IPS-11a (cell line): ENCODE data around the gene LRRC45.

Experiments
- H3K4me3 ChIP-seq: one replicate; pipeline ENCODE4 v1.5.1; 2013; ENCODE audit warnings: low read depth, low read length, control low read depth

LRRC45 gene

DNA sequence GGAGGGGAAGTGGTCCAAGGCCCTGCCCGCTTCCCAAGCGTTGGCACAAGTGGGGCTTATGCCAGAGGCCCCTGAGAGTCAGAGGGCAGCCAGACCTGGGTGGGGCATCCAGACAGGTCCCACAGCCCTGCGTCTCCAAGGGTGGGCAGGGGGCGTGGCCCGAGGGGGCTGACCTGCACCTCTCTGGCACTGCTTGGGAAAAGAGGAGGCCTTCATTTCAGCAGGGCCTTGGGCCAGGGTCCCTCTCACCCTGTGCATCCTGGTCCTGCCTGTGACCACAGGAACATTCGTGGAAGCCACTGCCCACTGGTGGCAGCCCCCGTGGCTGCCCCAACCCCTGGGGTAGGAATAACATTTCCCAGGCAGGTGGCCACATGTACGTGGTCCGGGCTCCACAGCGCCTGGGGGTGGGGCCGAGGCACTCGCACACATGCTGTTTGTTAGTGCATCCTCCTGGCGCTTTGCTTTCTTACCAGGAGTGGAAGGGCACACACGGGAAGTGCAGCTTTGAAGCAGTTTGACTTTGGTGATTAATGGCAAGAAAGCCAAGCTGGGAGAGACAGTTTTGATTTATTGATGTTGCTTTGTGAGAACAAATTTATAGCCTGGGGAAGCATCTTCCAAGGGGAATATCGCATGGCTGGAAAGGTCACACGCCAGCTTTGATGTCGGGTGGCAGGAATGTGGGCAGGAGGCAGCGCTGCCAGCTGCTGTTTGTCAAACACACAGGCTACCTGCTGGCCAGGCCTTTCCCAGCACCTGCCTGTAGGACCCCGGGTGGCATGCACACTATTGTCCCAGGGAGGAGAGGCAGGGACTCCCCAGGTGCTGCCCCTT, 4.7 kb upstream of the LRRC45 start:
- no peak overlapping the region for H3K4me3 ChIP-seq

DNA sequence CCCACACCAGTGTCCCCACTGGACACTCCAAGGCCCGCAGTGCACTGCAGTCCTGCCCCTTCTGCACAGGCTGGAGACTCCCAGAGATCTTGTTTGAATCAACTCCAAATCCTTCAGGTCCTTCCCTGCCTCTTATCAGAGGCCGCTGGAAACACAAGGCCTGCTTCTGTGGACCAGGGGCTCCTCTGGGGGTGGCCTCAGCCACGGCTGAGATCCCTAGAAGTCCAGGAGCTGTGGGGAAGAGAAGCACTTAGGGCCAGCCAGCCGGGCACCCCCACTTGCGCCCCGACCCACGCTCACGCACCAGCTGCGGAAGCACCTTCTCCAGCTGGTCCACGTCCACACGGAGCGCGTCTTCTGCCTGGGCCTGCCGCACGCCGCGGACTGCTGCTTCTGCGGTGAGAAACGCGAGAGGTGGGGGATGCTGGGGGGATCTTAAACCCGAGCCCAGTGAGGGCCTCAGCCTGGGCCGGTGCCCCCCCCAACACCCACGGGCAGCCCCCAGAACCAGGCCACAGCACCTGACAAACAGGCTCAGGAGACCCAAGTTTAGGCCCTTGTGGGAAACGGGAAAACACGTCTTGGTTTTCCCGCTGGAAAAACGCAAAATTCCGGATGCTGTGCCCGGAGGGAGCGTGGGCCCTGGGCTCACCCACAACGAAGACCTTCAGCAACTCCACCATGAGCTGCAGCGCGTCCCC, 4.0 kb upstream of the LRRC45 start:
- H3K4me3 ChIP-seq, result no peak overlapping the region

DNA sequence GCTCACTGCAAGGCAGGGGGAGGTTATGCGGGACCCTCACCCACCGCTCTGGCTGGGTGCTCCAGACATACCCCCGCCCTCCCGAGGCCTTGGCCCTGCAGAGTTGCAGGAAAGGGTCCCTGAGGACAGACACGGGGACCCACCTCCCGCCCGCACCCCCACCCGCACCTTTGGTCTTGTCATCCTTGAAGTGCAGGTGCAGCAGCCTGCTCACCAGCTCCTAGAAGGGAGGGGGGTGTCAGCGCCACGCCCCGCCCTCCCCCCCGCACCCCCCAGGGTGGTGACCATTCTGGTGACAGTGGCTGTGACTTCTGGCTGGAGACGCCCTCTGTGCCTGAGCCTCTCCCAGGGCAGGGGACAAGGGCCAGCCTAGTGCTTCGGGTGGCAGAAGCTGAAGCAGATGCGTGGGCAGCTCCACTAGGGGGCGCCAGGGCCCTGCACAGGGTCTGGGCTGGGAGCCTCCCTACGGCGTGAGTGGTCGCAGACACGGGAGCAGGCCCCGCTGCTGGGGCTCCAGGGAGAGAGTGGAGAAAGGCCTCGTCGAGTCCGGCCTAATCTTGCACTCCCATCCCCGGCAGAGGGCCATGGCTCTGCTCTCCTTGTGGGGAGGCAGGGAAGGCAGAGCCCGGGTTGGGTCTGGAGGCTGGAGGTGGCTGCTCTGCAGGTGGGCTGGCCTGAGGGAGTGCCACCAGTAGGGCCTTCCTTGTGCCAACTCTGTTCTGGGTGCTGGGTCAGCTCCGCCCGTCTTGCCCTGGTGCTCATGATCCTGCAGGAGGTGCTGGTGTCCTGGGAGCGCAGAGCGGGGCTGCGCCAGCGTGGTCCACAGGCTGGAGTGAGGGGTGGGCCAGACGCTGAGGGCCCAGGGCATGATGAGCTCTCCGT, 3.2 kb upstream of the LRRC45 start:
- H3K4me3 ChIP-seq, result no peak overlapping the region

DNA sequence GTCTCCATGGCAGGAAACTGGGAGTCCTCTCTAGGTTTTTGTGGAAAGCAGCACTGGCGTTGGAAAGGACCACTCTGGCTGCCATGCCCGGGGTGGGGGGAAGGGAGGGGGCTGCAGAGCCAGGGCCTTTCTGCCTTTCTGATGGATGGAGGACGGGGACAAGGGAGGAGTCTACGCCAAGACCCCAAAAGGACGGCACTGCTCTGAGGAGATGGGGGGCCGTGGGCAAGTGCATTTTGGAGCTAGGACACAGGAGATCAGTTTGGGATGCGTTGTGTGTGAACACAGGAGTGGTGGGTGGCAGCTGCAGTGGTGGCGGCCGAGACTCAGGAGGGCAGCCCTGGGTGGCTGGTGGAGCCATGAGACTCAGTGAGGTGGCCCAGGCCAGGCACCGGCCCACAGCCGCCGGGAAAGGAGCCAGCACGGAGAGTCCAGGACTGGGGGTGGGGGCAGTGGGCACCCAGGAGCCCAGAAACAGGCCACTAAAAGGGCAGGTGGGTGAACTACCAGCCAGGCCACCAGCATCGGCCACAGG, 2.5 kb upstream of the LRRC45 start:
- no peak overlapping the region for H3K4me3 ChIP-seq

DNA sequence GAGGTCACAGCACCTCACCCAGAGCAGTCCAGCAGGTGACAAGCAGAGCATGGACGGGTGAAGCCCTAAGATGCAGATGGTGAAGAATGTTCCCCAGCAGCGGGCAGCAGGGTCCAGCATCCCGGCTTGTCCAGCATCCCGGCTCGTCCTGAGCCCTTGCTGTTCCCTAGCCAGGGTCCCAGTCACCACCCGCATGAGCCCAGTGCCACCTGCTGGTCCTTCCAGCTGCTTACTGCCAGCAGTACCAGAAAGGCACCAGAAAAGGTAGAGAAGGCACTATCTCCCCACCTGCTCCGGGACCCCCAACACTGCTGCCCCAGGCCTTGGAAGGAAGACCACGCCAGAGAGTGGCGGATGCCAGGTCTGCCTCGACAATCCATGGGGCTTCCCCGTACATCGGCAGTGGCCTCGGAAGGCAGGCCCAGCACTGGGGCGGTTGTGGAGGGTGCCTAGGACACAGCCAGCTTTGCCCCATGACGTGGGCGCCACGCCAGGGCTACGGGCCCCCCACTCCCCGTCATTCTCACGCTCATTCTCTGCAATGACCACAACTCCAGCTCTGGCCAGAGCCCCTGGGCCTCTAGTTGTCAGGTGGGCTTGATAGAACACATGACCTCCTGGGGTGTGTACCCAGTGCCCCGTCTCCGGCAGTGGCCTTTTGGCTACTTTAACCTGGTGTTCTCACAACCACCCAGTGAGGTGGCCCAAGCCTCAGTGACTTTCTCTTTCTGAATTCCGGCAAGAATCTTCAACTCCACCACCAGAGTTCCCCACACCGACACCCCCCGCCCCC, 1.8 kb upstream of the LRRC45 start:
- no peak overlapping the region for H3K4me3 ChIP-seq

DNA sequence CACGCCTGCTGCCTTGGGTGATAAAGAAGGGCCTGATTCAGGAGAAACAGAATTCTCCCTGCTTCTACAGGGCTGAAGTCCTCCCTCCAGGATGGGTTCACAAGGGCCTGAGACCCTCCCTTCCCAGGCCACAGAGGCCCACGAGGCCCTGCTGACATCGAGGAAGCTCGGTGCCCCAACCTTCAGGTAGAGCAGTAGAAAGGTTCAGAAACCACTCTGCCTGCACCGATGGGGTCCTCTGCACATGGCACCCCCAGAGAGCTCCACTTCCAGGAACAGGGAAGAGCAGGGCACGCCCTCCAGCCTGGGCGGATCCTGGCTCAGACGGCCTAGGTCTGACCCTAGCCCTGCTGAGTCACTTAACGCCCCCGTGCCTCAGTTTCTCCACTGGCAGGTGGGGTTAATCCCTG, 1.2 kb upstream of the LRRC45 start:
- H3K4me3 ChIP-seq, result peak overlapping the region; percentile 85

DNA sequence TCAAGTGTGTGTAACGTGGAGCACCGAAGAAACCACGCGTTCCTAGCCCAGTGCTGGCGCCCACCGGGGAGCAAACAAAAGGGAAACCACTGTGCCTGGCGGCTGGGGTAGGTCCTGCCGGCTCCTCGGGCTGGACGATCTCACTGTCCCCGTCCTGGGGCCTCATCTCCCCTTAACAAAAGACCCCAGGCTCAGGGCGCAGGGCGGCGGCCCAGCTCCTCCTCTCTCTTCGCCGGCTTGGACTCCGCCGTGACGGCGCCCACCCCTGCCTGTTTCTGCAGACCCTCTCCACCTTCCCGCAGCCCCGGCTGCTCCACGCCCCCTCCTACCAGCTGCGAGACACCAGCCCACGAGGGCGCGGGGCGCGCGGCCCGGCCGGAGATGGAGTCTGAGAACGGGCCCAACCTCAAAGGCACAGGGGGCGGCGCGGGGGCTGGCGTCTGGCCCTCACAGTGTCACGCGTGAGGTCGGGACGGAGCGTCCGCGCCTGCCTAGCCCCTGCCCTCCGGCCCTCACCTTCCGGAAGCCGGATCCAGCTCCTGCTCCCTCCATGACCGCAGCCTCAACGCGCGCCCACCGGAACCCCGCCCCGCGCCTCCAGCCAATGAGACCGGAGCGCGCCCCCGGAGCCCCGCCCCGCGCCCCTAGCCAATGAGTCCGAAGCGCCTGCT, 660 bp upstream of the LRRC45 start, which contains the start of gene CENPX:
Gene CENPX, minus strand, starts transcription at position 569 of the 671 bp plus-strand sequence. Its CDS starts 17 bp downstream, at position 552.
- H3K4me3 ChIP-seq, result peak within 1 kb of the TSS; percentile 85

DNA sequence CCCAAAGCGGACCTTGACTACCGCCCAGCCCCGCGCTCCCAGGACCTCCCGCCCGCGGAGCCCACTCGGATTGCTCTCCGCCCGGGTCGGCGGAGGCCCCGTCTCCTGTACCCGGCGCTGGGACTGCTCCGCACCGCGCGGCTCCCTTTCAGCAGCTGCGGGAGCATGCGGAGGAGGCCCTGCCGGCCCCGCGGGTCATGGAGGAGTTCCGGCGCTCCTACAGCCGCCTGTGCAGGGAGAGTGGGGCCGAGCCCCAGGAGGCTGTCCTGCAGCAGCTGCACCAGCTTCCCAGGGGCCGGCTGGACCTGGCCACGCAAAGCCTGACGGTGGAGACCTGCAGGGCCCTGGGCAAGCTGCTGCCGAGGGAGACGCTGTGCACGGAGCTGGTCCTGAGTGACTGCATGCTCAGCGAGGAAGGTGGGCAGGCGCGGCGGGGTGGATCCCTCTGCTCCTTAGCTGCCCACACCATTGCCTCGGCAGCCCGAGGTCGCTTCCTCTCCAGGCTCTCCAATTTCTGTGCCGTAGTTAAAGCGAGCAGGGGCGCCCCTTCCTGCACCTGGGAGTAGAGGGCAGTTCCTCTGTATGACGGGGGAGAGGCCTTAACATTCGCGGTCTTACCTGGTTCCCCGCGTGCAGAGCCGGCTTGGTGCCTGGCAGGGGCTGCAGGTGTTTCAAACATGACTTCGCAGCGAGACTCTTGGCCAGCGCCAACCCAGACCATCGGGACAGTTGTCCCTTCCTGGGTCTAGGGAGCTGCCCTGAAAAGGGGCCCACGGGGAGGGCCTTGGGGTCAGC, 539 bp downstream of the LRRC45 start:
- H3K4me3 ChIP-seq, result peak overlapping the region; percentile 58

DNA sequence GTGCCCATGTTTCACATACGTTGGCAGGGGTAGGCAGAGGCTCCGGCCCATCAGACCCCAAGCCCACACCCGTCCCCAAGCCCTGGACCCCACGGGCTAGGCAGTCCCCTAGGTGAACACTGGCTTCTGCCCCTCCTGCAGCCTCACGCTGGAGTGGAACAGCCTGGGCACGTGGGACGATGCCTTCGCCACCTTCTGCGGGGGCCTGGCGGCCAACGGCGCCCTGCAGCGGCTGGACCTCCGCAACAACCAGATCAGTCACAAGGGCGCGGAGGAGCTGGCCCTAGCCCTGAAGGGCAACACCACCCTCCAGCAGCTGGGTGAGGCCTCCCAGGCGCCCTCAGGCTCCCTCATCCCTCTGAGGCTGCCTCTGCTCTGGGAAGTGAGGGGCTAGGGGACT, 1.8 kb downstream of the LRRC45 start:
- no peak overlapping the region for H3K4me3 ChIP-seq

DNA sequence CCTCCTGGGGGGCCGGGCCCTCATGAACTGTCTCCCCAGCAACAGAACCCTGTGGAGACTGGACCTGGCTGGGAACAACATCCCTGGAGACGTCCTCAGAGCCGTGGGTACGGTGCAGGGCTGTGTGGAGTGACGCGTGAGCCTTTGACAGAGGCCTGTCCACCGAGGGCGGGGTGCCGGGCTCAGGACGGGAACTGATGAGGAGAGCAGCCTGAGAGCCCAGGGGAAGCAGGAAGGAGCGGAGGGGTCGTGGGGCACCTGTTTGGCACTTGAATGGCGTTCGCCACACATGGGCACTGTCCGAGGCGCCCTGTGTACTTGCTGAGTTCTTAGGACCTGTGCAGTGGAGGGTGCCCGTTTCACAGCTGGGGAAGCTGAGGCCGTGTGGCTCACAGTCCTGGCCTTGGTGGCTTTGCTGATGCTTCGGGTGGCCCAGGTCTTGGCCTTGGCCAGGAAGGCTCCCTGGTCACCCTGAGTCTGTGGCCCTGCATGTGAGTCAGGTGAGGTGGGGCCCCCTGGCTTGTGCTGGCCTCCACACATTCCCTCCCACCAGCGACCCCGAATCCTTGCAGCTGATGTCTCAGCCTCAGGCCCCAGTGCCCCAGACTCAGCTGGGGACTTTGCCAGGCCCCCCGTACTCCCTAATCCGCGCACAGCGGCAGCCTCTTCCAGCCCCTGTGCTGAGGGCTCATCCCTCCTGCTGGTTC, 2.4 kb downstream of the LRRC45 start:
- no peak overlapping the region for H3K4me3 ChIP-seq

DNA sequence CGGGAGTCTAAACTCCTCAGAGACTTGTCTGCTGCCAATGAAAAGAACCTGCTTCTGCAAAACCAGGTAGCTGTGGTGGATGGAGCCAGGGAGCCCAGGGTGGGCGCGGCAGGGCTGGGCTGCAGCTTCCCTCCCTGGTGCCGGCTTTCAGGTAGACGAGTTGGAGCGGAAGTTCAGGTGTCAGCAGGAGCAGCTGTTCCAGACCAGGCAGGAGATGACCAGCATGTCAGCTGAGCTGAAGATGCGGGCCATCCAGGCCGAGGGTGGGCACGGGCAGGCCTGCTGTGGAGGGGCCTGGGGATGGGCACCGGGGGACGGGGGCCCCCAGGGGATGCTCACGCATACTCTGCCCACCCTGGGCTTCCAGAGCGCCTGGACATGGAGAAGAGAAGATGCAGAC, 5.1 kb downstream of the LRRC45 start:
- H3K4me3 ChIP-seq, result no peak overlapping the region

DNA sequence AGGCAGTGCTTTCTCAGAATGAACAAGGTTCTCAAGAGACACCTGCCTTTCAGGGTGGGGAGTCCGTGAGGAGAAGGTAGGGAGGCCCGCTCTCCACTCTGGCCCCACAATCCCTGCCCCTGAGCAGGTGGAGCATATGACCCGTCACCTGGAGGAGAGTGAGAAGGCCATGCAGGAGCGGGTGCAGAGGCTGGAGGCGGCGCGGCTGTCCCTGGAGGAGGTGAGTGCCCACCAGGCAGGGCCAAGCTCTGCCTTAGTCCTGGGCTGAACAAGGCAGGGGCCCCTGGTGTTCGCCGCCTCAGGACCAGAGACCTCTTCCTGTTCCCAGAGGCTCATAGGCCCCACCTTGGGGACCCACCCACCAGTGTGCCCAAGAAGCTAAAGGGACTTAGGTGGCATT, 5.9 kb downstream of the LRRC45 start:
- H3K4me3 ChIP-seq, result no peak overlapping the region

DNA sequence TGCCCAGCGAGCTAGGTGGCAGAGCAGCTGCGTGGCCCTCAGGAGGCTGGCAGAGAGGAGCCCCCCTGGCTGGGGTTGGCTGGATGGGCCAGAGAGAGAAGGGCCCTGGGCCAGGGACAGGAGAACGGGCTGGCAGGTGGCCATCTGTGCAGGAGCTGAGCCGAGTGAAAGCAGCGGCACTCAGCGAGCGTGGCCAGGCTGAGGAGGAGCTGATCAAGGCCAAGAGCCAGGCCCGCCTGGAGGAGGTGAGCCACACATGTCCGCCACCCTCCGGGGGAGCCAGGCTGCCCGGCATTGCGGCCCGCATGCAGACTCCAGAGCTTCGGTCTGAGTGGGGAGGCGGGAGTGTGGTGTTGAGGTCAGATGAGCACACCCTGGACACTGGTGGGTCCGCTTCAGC, 6.3 kb downstream of the LRRC45 start:
- H3K4me3 ChIP-seq, result no peak overlapping the region

DNA sequence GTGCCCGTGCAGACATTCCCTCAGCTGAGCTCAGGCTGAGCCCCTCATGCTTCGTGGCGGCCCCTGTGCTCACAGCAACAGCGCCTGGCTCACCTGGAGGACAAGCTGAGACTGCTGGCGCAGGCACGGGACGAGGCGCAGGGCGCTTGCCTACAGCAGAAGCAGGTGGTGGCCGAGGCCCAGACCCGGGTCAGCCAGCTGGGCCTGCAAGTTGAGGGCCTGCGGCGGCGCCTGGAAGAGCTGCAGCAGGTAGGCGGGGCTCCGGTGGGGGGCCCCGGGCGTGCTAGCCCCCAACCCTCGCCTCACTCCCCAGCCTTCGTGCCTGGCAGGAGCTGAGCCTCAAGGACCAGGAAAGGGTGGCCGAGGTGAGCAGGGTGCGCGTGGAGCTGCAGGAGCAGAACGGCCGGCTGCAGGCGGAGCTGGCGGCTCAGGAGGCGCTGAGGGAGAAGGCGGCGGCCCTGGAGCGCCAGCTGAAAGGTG, 6.9 kb downstream of the LRRC45 start:
- H3K4me3 ChIP-seq, result no peak overlapping the region

DNA sequence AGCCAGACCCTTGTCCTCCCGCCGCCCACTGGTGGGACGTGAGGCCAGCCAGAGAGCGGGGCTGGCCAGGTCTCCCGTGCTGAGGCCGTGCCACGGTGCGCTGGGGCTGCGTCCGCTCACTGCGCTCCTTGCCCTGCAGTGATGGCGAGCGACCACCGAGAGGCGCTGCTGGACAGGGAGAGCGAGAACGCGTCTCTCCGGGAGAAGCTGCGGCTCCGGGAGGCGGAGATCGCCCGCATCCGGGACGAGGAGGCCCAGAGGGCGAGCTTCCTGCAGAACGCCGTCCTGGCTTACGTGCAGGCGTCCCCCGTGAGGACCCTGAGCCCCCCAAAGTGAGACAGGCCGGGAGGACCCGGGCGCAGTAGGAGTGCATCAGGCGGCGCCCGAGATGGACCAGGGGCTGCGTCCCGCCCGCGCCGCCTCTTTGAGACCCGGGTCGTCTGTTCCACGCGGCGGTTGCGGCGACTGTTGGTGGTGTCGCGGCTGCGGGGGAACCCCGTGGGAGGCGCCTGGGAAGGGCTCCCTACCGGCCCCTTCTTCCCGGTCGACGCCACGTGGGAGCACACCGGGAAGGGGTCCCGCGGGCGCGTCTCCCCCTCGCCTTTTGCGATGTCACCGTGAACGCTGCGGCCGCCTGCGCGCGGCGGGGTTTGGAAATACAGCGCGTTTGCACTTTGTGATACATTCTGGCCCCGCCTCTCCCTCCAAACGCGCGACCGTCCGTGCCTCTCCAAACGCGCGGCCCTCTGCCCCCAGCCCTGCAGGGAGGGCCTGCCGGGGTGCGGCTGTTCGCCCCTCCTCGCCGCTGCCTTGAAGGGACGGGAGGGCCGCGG, 7.6 kb downstream of the LRRC45 start:
- peak overlapping the region; percentile 45 for H3K4me3 ChIP-seq

DNA sequence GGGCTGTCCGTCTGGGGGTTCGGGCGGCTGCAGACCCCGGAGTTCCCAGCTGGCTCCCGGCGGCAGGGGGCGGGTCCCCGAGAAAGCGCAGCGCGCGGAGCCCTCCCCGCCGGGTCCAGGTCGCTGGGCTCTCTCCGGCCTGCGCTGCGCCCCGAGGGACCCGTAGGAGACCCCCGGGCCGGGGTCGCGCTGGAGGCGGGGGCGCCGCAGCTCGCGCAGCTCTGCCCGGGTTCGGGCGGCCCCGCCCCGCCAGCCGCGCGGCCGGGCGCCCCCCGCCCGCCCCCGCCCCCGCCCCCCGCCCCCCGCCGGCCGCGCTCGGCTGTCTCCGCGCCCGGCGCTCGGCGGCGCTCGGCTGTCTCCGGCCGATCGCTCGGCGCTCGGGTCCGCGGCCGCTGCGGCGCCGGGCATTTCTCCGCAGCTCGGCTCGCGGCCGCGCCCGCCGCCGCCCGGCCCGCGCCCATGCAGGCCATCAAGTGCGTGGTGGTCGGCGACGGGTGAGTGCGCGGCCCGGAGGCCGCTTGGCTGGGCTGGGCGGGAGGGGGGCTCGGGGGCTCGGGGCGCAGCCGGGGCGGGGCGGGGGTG, 8.3 kb downstream of the LRRC45 start, which contains the start of gene RAC3:
Gene RAC3, plus strand, starts transcription at position 376 of the 582 bp plus-strand sequence. Its CDS starts 84 bp downstream, at position 460.
- H3K4me3 ChIP-seq, result peak within 1 kb of the TSS; percentile 62
